ENCODE measurements around the gene ANXA11. TPM values are rescaled to one million over a fixed set of nuclear protein-coding genes. Genes with fewer than 3 reads are reported as not detected.

Gene ANXA11
- total RNA-seq, 1 donor from 2014 or later, result 456 TPM

DNA sequence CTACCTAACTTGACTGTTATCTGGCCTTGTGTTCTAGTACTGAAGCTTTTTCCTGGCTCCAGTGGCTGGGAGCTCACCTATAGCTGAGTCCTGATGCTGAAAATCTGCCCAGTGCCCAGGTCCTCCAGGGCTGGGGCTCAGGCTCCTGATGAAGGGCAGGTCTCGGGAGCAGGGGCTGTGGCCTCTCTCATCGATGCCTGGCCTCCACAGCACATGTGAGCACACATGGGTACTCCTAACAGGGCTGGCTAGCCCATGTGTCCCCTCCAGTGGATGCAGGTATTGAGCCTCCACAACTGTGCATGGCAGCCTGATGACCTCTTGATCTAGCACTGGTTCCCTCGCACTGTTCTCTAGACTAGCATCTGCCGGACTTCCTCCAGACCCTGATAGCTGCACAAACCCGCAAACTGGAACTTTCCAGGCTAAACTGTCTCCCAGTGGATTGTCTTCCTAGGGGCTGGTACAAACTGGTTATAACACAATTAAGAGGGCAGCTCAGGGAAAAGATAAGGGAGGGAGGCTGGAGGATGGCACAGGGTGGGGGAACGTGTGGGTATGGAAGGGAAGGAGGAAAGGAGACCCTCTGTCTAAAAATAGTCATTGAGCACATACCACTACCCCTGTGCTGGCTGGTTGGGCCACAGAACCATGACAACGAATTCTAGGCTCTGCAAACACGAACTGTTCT lies 37.7 kb downstream of the ANXA11 start:
- DNase-seq (ENCODE audit: low spot score), result no peak

DNA sequence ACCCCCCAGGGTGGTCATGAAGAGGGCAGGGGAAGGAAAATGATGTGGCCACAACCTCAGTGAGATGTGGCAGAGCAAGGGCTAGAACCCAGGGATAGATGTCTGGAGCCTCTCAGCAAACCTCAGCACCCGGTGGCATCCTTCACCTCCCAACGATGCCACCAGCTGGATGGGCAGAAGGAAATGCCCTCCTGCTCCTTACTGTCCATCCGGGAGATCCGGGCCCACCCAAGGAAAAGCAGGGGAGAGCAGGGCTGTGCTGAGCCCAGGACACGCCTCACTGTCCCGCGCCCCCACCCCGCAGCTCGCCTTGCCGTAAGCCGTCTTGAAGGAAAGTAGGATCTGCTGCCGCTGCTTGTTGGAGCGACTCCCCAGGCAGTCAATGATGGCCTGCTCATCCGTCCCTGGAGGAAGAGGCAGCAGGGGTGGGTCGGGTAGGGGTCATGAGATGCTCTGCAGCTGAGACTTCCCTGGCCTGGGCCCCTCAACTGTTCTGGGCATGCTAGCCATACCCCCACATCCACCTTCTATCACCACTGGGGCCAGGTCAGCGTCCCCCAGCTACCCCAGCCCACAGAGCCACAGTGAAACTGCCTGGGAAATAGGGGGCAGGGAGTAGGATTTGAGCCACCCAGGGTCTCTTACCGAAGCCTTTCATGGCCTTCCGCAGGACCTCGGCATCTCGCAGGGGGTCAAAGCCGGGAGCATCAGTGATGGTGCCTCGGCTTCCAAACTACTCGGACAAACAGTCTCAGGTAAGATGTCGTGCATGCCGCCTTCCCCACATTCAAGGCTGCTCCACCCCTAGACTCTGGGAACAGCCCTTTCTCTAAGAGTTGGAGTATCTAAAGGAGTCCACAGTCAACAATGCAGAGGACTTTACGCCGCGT lies 38.5 kb downstream of the ANXA11 start:
- no peak for DNase-seq (ENCODE audit: low spot score)

GRCh38 chr10:80165173-80165572 lies 40.2 kb downstream of the ANXA11 start:
- DNase-seq (ENCODE audit: low spot score), result no peak

GRCh38 chr10:80164596-80164995 lies 40.7 kb downstream of the ANXA11 start:
- DNase-seq (ENCODE audit: low spot score), result no peak

- no peak for DNase-seq (ENCODE audit: low spot score)
These were observed 41.5 kb downstream of the ANXA11 start for GRCh38 chr10:80163741-80164341.

DNA sequence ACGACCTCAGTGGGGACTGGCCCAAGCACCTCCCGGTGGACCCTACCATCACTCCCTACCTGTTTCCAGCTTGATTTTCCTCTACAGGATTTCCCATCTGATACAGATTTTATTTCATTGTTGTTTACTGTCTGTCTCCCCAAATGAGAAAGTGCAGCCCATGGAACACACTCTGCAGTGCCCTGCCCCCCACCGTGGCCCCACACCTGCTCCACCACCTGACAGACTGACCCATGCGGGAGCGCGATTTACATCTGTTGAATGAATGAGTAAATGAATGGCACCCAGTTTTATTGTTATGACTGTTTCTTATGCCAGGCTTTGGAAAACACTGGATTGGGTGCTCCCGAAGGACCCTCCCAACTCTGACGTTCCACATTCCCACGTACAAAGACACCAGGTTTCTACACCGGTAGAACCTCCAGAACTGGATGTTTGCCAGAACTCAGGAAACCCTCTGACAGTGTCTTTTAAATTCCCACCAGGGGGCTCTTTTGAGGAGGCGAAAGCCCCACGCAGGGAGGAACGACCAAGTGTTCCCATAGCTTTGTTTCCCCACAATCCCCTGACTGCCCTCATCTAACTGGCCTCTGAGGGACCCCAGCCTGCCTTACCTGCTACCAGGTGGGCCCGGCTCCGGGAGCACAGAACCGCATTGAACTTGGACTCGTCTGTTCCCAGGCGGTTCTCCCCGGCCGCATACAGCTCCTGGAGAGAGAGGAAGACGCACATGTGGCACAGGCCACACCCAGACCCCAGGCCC lies 43.8 kb downstream of the ANXA11 start:
- no peak for DNase-seq (ENCODE audit: low spot score)

GRCh38 chr10:80160361-80161320 lies 44.7 kb downstream of the ANXA11 start:
- no peak for DNase-seq (ENCODE audit: low spot score)

- no peak for DNase-seq (ENCODE audit: low spot score)
These were observed 46.0 kb downstream of the ANXA11 start for GRCh38 chr10:80159166-80159873.

DNA sequence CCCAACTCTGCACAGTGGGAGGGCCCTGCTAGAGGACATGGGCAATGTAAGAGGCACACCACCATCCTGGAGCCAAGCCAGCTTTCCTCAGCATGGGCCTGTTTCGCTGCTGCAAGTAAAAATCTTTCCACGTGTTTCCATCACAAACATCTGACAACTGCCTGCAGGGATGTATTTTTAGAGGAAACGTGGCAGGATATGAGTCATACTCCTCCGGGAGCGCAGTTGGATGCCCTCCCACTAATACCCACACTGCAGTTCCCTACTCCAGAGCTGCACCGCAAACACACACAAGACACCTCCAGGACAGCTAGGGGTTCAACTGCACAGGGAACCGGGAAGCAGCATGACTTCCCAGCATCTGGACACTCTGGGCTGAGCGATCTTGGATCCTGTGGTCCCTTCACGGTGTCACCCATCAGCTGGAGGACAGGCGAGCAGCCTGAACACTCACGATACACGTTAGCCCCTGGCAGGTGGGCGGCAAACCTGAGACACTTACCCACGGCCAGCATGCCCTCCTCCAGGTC lies 46.7 kb downstream of the ANXA11 start:
- DNase-seq (ENCODE audit: low spot score), result no peak

- no peak for DNase-seq (ENCODE audit: low spot score)
These were observed 47.2 kb downstream of the ANXA11 start for GRCh38 chr10:80158126-80158525.

- no peak for DNase-seq (ENCODE audit: low spot score)
These were observed 47.8 kb downstream of the ANXA11 start for GRCh38 chr10:80157561-80157960.

DNA sequence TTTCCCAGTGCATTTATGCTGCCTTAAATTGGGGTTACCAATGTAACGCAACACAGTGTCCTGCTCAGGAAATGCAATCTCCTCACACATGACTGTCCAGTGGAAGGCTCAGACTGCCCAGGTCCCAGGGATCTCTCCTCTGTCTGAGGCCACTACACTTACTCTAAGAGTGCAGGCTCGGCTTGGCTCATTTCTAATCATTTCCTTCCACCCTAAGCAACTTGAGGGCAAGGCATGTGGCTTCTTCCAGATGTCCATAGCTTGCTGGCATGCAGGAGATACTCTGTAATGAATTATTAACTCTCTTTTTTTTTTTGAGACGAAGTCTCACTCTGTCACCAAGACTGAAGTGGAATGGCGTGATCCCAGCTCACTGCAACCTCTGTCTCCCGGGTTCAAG lies 49.1 kb downstream of the ANXA11 start:
- DNase-seq (ENCODE audit: low spot score), result no peak

DNA sequence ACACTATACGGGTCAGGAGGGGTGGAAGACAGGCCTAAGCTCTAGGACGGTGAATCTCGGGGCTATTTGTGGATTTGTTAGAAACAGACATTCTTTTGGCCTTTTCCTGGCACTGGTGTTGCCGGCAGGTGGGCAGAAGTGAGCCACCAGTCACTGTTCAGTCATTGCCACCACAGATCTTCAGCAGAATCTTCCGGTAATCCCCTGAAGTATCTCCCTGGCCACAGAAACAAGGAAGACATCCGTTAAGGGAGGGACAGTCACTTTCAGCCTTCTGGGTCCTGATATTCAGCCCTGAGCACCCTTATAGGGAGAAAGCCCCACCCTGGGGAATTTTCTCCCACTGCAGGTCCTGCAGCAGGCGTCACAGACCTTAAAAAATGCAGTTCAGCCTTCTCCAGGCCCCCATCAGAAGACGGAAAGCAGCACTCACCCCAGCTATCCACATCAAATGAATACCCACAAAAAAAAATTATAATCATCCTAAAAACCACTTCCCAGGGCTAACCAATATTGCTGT lies 49.6 kb downstream of the ANXA11 start:
- no peak for DNase-seq (ENCODE audit: low spot score)

- no peak for DNase-seq (ENCODE audit: low spot score)
These were observed 50.2 kb downstream of the ANXA11 start for GRCh38 chr10:80154978-80155695.

DNA sequence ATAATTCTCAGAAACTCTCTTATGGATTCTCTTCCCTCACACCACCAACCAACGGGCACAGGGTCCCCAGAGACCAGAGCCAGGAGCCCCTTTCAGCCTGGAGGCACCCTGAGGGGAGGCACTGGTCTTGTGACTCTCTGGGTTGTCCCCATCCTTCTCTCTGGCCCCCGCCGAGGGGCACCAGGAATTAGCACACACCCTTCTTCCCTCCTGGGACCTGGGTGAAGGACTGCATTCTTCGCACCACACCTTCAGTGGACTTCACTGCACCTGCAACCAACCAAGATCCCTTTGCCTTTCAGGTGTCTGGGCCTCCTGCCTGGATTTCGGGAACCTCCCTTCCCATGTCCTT lies 50.7 kb downstream of the ANXA11 start:
- no peak for DNase-seq (ENCODE audit: low spot score)

DNA sequence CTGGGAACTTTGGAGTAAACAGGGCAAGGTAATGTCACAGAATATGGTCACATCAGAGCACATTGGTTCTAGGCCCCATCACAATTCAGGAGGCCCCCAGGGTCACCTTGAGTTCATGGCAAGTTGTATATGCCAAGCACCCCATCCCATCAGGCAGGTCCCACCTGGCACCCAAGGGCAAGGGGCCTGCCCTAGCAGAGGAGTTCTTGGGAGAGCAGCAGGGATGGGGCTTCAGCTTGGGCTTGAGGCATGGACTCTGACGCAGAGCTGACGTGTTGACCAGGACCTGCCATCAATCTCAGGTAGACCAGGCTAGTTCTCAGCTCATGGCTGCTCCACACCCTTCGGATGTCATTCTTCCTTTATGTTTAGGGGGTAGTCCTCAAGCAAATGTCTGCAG lies 51.9 kb downstream of the ANXA11 start:
- DNase-seq (ENCODE audit: low spot score), result no peak

- no peak for DNase-seq (ENCODE audit: low spot score)
These were observed 52.5 kb downstream of the ANXA11 start for GRCh38 chr10:80152820-80153219.

DNA sequence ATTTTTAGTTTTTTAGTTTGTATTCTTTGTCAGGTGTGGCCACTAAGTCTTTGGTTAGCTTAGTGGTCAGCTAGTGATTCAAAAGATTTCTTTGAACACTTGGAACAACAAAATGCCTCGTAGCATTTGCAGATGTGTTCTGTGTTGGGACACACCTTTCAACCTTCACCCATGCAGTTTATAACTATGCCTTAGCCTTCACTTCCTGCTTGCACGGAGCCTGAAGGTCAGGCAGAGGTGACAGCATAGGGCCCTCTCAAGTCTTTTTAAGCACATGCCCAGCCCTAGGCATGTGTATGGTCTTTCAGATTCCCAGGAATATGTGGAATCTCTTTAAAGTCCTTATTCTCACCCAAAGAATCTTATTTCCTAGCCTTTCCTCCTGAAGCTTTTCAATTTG lies 55.2 kb downstream of the ANXA11 start:
- DNase-seq (ENCODE audit: low spot score), result no peak

- DNase-seq (ENCODE audit: low spot score), result no peak
These were observed 56.2 kb downstream of the ANXA11 start for GRCh38 chr10:80149123-80149522.

Data from mesenteric fat pad (tissue), 1 donor.